ENCODE results near the gene RFC5.
"Not testable (repeated sequence)": the region's sequence is repeated elsewhere in the genome, so short reads cannot be mapped to it uniquely, and the experiment has no call there.

The RFC5 gene

DNA sequence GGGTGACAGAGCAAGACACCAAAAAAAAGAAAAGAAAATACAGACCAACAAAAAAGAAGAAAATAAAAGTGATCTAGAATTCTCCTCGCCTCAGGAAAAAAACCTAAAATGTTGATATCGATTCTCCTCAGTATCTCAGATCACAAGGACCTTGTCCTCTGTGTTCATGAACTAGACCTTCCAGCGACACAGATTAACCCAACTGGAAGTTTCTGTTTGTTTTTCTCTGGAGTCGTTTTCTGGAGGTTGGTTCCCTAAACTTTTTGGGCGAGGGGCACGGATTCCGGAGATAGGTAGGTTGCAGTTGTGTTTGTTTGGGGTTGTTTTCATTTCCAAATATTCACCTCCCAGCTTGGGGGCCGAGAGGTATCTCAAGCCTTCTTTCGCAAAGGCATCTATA is 559 bp upstream of the RFC5 start:
- no peak for DNase-seq

DNA sequence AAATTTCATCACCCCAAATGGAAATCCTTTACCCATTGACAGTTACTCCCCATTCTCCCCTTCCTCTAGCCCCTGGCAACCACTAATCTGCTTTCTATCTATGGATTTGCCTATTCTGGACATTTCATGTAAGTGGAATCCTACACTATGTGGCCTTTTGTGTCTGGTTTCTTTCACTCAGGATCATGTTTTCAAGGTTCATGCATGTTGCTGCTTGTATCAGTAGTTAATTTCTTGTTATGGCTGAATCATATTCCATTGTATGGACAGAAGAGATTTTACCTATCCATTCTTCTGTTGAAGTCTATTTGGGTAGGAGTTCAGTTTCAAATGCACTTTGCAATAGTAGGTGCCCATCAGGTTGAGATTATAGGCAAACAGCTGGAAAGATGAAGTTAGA is 1.4 kb downstream of the RFC5 start:
- no peak for DNase-seq

- no peak for DNase-seq
Measured at GRCh38 chr12:118020036-118020435, 3.5 kb downstream of the RFC5 start.

GRCh38 chr12:118022097-118022727 is 5.7 kb downstream of the RFC5 start:
- not testable (repeated sequence) for DNase-seq

GRCh38 chr12:118022728-118023109 is 6.2 kb downstream of the RFC5 start:
- no peak for DNase-seq

DNA sequence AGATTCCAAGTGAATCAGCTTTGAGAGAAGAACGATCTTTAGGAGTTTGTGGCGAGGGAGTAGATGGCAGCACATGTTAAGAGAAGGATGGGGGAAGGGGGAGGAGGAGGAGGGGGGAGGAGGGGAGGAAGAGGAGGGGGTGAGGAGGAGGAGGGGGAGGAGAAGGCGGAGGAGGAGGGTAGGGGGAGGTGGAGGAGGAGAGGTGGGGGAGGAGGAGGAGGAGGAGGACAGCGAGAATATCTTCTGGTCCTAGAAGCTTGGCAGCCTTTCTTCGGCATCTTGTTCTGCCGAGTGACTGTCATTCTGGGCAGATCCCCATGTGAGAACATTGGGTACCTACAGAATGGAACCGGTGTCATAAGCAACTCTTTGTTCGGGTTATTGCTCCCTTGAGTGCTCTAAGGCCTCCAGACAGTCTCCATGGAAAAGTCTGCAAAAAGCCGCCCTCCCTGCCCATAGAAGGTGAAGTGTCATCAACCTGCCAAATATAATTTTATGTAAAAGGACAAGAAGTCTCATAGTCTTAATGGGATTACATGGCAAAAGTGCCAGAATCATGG is 6.9 kb downstream of the RFC5 start:
- no peak for DNase-seq

DNA sequence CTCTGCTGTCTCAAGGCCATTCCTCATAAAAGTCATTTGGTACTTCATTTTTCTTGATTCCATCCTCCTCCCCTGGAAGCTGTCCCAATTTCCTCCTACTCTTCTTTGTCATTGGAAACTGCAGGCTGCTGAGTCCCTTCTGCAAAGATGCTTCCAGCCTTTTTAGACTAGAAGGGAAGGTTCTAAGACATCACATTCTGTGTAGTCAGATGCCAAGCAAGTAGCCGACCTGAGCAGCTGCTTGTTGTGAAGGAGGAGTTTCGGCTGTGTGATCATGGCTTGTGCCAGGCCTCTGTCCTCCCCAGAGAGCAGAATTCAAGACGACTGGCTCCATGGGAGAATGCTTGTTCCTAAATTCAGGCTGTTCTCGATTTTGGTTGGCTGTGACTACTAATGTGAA is 8.7 kb downstream of the RFC5 start:
- DNase-seq = no peak

- DNase-seq = no peak
Measured at GRCh38 chr12:118029166-118029565, 12.7 kb downstream of the RFC5 start.

DNA sequence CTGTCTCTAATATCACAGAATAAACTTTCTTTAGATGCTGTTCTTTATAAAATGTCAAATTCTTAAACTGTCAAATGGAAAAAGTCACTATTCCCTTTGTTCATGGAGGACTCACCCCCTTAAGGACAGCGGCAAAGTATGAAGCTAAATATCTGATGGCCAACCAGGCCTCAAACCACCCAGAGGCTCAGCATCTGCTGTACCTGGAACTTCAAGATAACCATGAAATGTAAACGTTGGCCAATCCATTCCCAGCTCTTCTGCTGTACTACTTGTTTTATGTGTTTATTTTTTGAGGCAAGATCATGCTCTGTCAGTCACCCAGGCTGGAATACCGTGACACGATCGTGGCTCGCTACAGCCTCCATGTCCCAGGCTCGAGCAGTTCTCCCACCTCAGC is 15.7 kb downstream of the RFC5 start:
- no peak for DNase-seq

GRCh38 chr12:118033323-118033722 is 16.8 kb downstream of the RFC5 start:
- DNase-seq = no peak

DNA sequence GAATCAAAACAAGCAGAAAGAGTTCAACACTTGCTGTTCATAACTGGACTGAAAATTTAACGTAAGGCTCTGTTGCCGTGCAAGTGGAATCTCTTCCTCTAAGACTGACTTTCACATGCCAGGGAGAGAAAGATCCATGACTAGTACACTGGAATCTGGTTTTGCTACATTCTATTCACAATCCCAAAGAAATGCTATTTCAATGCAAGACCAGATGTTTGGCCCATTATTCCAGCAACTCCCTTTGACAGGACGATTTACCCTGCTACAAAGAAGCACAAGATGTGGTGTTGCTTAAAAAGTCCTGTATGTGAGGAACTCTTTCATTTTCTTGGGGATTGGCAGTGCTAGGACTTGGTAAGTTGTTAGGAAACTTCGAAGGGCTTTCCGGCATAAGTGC is 17.4 kb downstream of the RFC5 start:
- no peak for DNase-seq

- peak; percentile 6 for DNase-seq
Measured at GRCh38 chr12:118034429-118035189, 18.1 kb downstream of the RFC5 start.

DNA sequence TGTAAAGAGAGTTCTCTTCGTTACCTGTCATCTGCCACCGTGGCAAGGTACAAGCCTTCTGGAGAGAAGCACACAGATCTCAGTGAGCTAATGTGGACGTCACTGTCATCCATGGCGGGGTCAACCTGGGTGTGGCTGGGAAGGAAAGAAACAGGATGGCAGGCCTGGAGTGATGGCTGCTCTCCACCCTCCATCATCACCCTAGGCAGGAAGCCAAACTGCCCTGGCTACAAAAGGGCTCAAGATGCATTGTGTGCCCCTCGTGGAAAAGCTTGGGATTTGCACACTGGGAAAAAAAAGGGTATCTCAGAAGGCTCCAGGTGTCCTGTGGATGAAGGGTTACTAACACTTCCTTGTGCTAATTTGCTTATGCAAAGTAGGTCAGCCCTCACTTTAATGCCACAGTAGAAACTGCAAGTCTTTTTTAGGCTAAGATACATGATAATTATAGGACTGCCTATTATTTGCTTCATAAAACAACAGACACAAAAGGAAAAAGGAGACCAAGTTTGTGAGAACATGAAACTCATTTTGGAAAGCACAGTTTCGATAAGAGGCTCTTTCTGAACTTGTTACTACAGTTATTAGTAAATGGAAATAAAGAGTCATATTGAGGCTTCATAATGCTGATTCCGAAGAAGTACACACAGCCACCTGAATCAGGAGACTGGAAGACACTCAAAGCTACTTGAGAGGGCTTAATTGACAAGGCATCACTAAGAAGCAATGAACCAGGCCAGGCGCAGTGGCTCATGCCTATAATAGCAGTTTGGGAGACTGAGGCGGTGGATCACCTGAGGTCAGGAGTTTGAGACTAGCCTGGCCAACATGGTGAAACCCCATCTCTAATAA is 18.9 kb downstream of the RFC5 start:
- no peak for DNase-seq

DNA sequence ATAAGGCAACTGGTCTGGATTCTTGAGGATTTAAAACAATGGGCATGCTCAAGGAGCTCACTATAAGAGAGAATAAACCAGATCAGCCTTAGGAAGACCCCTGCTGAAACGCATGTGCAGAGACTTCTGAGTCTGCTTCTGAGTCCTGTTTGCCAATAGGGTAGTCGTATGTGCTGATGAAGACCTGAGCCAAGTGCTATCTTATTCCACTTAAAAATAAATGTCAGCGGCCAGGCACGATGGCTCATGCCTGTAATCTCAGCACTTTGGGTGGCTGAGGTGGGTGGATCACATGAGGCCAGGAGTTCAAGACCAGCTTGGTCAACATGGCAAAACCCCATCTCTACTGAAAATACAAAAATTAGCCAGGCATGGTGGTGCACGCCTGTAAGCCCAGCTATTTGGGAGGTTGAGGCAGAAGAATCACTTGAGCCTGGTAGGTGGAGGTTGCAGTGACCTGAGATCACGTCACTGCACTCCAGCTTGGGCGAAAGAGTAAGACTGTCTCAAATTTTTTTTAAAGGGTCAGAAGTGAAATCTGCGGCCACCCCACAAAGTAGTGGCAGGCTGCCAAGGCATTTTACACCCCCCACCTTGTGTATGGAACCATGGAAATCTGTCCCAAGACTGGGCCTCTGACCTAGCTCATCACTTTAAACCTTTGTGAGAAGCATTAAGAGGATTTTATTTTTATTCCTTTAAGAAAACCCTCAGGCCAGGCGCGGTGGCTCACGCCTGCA is 20.3 kb downstream of the RFC5 start:
- no peak for DNase-seq

- DNase-seq = no peak
Measured at GRCh38 chr12:118038137-118038536, 21.6 kb downstream of the RFC5 start.

DNA sequence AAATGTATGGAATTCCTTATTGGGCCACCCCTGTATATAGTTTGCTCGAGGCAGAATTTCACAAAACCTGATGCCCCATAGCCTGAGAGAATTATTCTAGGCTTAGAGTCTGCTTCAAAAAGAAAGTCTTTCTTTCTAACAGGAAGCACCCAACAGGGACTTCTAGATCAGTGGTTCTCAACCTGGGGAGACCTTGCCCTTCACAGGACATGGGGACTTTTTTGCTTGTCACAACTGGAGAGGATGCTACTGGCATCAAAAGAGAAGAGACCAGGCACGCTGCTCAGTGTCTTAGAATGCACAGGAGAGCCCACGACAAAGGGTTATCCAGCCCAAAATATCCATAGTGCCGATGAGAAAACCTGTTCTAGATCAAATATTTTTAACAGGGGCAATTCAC is 25.6 kb downstream of the RFC5 start:
- DNase-seq = no peak

DNA sequence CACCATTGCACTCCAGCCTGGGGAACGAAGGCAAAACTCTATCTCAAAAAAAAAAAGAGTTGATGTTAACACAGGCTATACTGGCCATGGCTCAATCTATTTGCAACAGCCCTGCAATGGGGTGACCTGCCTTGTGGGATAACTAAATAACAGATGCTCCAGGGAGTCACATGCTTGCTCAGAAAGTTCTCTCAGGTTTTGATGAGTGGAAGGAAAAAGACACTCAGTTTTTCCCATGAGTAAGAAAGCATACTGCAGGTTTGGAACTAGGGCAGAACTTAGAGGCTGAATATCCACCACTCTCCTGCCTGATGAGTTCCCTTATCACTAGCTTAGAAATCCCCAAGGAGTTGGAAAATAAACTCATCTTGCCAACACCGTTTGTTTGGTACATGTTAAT is 27.6 kb downstream of the RFC5 start:
- no peak for DNase-seq

GRCh38 chr12:118044577-118044976 is 28.1 kb downstream of the RFC5 start:
- no peak for DNase-seq

DNA sequence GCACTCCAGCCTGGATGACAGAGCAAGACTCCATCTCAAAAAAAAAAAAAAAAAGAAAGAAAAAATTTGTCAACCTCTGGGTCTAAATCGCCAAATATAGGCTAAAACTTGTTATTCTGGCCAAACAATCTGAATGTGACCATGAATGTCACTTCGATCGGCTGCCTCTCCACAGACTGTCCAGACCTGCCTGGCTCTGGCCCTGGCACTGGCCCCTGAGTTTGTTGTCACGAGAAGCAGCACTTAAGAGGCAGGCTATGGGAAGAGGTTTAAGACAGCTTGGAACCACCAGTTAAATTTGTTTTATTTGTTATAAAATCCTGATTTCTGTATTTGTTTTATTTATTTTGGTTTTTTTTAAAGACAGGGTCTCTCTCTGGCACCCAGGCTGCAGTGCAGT is 29.9 kb downstream of the RFC5 start:
- DNase-seq = no peak

DNA sequence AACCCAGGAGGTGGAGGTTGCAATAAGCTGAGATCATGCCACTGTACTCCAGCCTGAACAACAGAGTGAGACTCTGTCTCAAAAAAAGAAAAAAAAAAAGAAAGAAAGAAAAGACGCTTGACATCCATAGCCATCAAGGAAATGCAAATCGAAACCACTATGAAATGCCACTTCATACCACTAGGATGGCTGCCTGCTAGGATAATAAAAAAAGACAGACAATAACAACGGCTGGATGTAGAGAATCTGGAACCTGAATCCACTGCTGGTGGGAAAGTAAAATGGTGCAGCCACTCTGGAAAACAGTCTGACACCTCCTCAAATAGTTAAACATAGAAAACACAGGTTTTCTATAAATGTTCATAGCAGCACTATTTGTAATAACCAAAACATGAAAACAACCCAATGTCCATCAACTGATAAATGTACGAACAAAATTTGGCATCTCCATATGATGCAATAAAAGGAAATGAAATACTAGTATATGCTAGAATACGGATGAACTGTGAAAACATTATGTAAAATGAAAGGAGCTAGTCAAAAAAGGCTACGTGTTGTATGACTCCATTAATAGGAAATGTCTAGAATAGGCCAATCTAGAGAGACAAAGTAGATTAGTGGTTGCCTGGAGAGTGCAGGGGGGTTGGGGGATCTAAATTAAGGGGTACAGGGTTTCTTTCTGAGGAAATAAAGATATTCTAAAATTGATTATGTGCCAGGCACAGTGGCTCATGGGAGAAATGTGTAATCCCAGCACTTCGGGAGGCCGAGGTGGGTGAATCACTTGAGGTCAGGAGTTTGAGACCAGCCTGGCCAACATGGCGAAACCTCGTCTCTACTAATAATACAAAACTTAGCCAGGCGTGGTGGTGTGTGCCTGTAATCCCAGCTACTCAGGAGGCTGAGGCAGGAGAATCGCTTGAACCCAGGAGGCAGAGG is 34.7 kb downstream of the RFC5 start:
- no peak for DNase-seq

DNA sequence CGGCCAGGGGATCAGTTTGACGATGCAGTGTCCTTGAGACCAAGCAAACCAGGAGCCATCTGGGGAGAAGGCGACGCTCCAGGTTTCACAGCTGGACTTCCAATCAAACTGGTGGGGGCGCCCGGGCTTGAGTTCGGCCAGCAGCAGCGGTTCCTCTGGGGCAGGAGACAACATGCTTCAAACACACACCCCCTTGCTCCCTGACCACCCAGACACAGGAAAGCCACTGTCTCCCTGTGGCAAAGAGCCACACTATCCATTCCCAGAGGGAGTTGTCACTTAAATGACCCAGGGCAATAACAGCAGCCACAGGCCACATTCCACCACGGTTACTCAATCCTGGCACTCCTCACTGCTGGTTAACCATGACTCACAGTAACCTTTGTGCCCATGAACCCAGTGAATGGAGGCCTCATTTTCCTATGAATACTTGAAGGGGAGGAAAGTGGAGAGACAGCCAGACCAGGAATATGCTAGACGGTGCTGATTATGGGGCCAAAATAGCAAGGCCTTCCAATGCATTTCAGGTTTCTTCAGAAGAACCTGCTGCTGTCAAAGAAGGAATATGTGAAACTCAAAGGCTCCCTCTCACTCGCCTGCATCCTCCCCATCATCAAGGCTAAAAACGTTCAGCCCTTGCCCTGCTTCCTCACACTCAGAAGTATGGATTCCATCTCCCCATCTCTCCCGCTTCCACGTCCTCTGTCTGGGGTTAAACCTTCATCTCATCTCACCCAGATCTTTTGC is 36.0 kb downstream of the RFC5 start:
- DNase-seq = no peak
